Psoas muscle (tissue), 8 donors: ENCODE measurements around the gene TMCO2. TPM values are rescaled to one million over a fixed set of nuclear protein-coding genes. Genes with fewer than 3 reads are reported as not detected.
"Not testable (repeated sequence)": the region's sequence is repeated elsewhere in the genome, so short reads cannot be mapped to it uniquely, and the experiment has no call there.

ENCODE experiments used
- ATAC-seq, 4 donors: fragments of 200-7000 bp; cut with Tn5 transposase; one replicate each; pipeline ENCODE4 v1.9.1; 2020; ENCODE audit warnings: moderate library complexity in 3 of 4, mild to moderate bottlenecking in 2 of 4
- DNase-seq, 2 donors: peaks; one replicate each; pipeline ENCODE4 v3.0.0-alpha.2; 2020
- H3K27ac ChIP-seq: fragments of 200-600 bp; one replicate; pipeline ENCODE4 v1.8.0; 2022
- H3K27me3 ChIP-seq, 3 donors: fragments of 200-600 bp in 1 of 3; one replicate each; pipeline versions ENCODE4 v1.6.1 to v1.8.0; 2013 to 2022; ENCODE audit warnings: low read length in 2 of 3, mild to moderate bottlenecking in 2 of 3, moderate library complexity in 1 of 3; ENCODE audit not compliant: insufficient read depth in 3 of 3
- H3K36me3 ChIP-seq, 2 donors: fragments of 200-600 bp in 1 of 2; one replicate each; pipeline versions ENCODE4 v1.6.1 to v1.8.0; 2013 to 2022; ENCODE audit warnings: low read depth in 1 of 2, mild to moderate bottlenecking in 1 of 2, moderate library complexity in 1 of 2; ENCODE audit not compliant: insufficient read depth in 1 of 2
- H3K4me1 ChIP-seq: fragments of 200-600 bp; one replicate; pipeline ENCODE4 v1.8.0; 2022
- H3K4me3 ChIP-seq: fragments of 200-600 bp; one replicate; pipeline ENCODE4 v1.8.0; 2022; ENCODE audit warnings: mild to moderate bottlenecking
- H3K9me3 ChIP-seq: fragments of 200-600 bp; one replicate; pipeline ENCODE4 v1.8.0; 2022
- CTCF ChIP-seq: fragments of 200-600 bp; IDR thresholded peaks from one replicate; pipeline ENCODE4 v1.8.0; 2022; ENCODE audit warnings: antibody characterized with exemption
- WGBS, 3 donors: extraction: QIAGEN DNeasy Blood & Tissue Kit; methylation state at CpG; one replicate each; pipeline versions ENCODE4 v1.1.6 to v1.1.7; 2013; 5-methylcytosine and 5-hydroxymethylcytosine counted together
- intact Hi-C, 2 donors: fragments of 100-400 bp; cut with DNase I; formaldehyde crosslinking; loops; one replicate each; pipeline versions ENCODE4 v1.11.0 to v1.14.2; 2022
- polyA plus RNA-seq, 3 donors: library from polyadenylated mRNA; stranded (reverse); fragments of 200-250 nt; gene quantifications; one replicate each; pipeline ENCODE4 v1.2.3, GENCODE V29; 2013
- total RNA-seq, 4 donors: library from RNA; stranded (reverse); fragmentation: NEBNext Ultra II Directional in 2 of 4; extraction: Animal tissue kit (Norgen Biotek cat#: 25700) in 2 of 4; gene quantifications; one replicate each; pipeline versions ENCODE4 v1.2.1 to v1.2.4, GENCODE V29; 2021 to 2023
- donor health status: healthy with polysubstance abuse.
- donor health status: DM: no; HTN: no; CAD: no; lungs with moderate emphysema.
- donor health status: Bipolar disorder and iron deficiency.
- donor health status: healthy.
- donor health status: DM: yes; HTN: yes; CAD: no.
- donor health status: DM: no; HTN: no; CAD: no.
- donor health status: DM: no; HTN: no; CAD: no.
- donor health status: DM: yes; HTN: yes; CAD: no.

The TMCO2 gene
- total and polyA plus RNA-seq, 7 donors, result 0.19 TPM; not detected in 6

DNA sequence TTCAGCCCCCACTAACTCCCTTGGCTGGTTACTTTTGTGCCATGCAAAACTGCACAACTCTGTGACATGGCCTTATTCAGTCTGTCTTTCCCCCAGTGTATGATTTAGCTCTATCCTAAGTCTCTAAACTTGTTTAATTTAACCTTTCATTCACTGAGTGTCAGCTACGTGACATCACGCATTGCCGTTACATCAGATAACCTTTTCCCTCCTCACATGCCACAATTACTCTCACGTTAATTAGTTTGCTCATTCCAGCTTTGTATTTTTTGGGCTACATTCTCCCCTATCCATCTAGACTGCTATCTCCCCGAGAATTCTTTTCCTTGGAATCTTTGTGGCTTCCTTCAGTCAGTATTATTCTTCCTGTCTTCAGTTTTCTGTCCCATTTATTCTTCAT is 29.4 kb upstream of the TMCO2 start:
- Histone ChIP-seq H3K4me1 (no peaks in the 10 kb centered on the region), H3K27ac (no peak overlapping the region), H3K36me3 (peaks cover 0 to 36% of the 10 kb centered on the region in 2 donors), H3K27me3 (no peaks in the 10 kb centered on the region), H3K4me3 (no peak overlapping the region), H3K9me3 (no peaks in the 10 kb centered on the region)
- 96 to 99% (median 99%) methylated on average over 5 of the region's 5 CpGs for WGBS, 3 donors
- intact Hi-C loops, result no loop called here
- no peak for ATAC-seq
- TF ChIP-seq CTCF, result no peak
- no peak for DNase-seq

DNA sequence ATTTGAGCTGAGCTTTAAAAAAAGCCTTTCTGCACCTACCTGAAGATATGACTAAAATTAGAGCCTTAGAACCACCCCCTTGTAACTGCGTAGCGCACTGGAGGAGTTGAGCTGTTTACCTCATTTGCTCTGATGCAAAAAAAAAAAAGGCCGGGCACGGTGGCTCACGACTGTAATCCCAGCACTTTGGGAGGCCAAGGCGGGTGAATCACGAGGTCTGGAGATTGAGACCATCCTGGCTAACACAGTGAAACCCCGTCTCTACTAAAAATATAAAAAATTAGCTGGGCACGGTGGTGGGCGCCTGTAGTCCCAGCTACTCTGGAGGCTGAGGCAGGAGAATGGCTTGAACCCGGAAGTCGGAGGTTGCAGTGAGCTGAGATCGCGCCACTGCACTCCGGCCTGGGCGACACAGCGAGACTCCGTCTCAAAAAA is 26.2 kb upstream of the TMCO2 start:
- WGBS, 3 donors, result 93 to 95% (median 93%) methylated on average over 16 to 18 of the region's 18 CpGs
- DNase-seq, H3K27me3 ChIP-seq, ATAC-seq, H3K4me1 ChIP-seq, intact Hi-C loops, H3K9me3 ChIP-seq, H3K27ac ChIP-seq, H3K4me3 ChIP-seq: not testable (repeated sequence)
- H3K36me3 ChIP-seq, result peaks cover 0 to 52% of the 10 kb centered on the region in 2 donors

GRCh38 chr1:40221977-40222772 is 25.6 kb upstream of the TMCO2 start:
- TF ChIP-seq CTCF, result no peak
- H3K36me3 ChIP-seq, result peaks cover 0 to 52% of the 10 kb centered on the region in 2 donors
- WGBS, 3 donors, result 81 to 88% (median 88%) methylated on average over 3 of the region's 3 CpGs

GRCh38 chr1:40224040-40224439 is 23.7 kb upstream of the TMCO2 start:
- H3K4me1 ChIP-seq, result no peaks in the 10 kb centered on the region
- no peaks in the 10 kb centered on the region for H3K9me3 ChIP-seq
- intact Hi-C loops, result no loop called here
- no peak for TF ChIP-seq CTCF
- H3K27me3 ChIP-seq, result no peaks in the 10 kb centered on the region
- H3K36me3 ChIP-seq, result peaks cover 0 to 50% of the 10 kb centered on the region in 2 donors
- no peak for ATAC-seq
- no peak overlapping the region for H3K4me3 ChIP-seq
- DNase-seq, result no peak
- H3K27ac ChIP-seq, result no peak overlapping the region
- 90 to 92% (median 92%) methylated on average over 6 of the region's 6 CpGs for WGBS, 3 donors

More at GRCh38 chr1:40221977-40222772, 25.6 kb upstream of the TMCO2 start:
- ATAC-seq, result no peak
- Histone ChIP-seq H3K9me3 (no peaks in the 10 kb centered on the region), H3K27me3 (no peaks in the 10 kb centered on the region), H3K4me3 (no peak overlapping the region), H3K27ac (no peak overlapping the region), H3K4me1 (no peaks in the 10 kb centered on the region)
- intact Hi-C loops, result no loop called here
- DNase-seq, result no peak

DNA sequence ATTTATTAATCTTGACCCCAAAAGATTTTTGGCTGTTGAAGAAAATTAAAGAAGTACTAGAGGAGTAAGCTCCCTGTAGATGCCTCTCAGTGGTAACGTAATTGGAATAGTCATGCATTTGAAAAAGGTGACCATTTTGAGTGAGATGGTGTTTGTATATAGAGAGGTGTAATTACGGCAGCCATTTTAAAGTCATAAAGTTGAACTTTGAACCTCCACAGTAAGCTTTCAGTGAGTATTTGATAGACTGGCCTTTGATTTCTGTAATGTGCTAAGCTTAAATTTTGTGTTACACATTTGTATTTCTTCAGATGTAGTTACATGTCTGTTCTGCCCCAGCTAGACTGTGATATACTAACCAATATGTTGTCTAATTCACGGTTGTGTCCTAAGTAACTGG is 21.5 kb upstream of the TMCO2 start:
- WGBS, 3 donors, result 82 to 95% (median 93%) methylated on average over 3 of the region's 3 CpGs
- intact Hi-C loops, result no loop called here
- DNase-seq, result no peak
- TF ChIP-seq CTCF, result no peak
- no peak overlapping the region for H3K27ac ChIP-seq
- H3K9me3 ChIP-seq, result no peaks in the 10 kb centered on the region
- no peak for ATAC-seq
- no peaks in the 10 kb centered on the region for H3K4me1 ChIP-seq
- H3K27me3 ChIP-seq, result no peaks in the 10 kb centered on the region
- H3K4me3 ChIP-seq, result no peak overlapping the region
- peaks cover 0 to 70% of the 10 kb centered on the region in 2 donors for H3K36me3 ChIP-seq
